ENCODE results near the gene RNF4.
"Not testable (repeated sequence)": the region's sequence is repeated elsewhere in the genome, so short reads cannot be mapped to it uniquely, and the experiment has no call there.

The RNF4 gene

GRCh38 chr4:2492970-2493369, 24.1 kb downstream of the RNF4 start:
- DNase-seq: no peak

- DNase-seq: no peak
These were observed 26.1 kb downstream of the RNF4 start for GRCh38 chr4:2494992-2495391.

DNA sequence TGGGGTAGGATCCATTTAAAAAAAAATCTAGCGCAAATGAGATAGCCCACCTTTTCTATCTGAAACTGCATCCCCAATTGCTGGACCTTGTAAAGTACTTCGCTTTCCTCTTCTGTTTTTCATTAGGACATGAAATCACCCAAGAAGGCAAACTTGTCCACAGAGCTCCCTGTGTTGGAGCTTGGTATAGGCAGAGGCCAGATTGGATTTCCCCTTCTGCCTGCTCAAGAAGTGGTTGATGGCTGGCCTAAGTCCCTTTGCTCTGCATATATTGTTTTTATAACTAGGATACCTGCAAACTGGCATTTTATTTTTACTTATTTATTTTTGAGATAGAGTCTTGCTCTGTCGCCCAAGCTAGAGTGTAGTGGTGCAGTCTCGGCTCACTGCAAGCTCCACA, 28.4 kb downstream of the RNF4 start:
- DNase-seq: no peak

GRCh38 chr4:2497931-2498330, 29.0 kb downstream of the RNF4 start:
- DNase-seq: no peak

GRCh38 chr4:2500547-2500946, 31.6 kb downstream of the RNF4 start:
- no peak for DNase-seq

- no peak for DNase-seq
These were observed 32.2 kb downstream of the RNF4 start for GRCh38 chr4:2501034-2501594.

DNA sequence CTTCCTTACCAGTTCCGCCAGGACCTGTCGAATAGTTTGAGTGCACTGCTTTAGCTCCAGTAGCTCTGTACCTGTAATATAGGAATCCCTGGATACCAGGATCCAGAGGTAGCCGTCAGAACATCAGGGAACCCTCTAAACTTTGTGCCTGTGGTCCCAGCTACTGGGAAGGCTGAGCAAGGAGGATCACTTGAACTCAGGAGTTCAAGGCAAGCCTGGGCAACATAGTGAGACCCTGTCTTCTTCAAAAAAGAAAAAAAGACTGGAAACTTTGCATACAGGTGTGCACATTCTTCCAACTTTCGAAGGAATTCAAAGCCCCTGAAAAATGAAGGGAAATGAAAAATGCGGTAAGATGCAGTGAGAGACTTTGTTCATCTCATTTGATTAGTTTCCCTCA, 34.9 kb downstream of the RNF4 start:
- no peak for DNase-seq

DNA sequence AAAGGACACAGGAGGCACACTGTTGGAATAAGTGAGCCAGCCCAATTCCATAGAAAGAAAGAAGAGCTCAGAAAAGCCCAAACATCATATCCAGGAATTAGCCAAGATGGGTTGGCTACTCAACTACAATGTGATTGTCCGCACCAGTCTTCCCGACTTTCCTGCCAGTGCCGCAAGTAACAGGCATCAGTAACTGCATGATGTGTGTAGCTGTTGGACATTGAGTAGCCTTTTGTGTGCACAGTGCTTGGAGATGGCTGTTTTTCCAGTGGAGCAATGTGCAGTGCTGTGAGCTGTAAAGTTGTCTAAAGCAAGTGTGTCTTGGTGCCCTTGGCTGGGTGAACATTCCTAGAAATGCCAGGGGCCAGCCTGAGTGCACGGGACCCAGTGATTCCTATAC, 38.4 kb downstream of the RNF4 start:
- no peak for DNase-seq

- no peak for DNase-seq
These were observed 38.9 kb downstream of the RNF4 start for GRCh38 chr4:2507855-2508254.

- DNase-seq: no peak
These were observed 41.7 kb downstream of the RNF4 start for GRCh38 chr4:2510351-2511259.

GRCh38 chr4:2511645-2512131, 42.8 kb downstream of the RNF4 start:
- no peak for DNase-seq

- no peak for DNase-seq
These were observed 43.7 kb downstream of the RNF4 start for GRCh38 chr4:2512396-2513135.

DNA sequence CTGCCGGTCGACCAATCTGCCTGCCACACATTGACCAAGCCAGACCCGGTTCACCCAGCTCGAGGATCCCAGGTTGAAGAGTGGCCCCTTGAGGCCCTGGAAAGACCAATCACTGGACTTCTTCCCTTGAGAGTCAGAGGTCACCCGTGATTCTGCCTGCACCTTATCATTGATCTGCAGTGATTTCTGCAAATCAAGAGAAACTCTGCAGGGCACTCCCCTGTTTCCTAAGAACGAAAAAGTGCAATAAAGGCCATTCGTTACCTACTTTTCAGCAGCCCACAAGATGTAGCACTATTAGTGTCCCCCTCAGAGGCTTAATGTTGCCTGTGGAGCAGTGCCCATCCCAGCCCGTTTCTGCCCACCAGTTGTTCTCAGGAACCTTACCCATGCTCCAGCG, 45.3 kb downstream of the RNF4 start:
- DNase-seq: not testable (repeated sequence)

DNA sequence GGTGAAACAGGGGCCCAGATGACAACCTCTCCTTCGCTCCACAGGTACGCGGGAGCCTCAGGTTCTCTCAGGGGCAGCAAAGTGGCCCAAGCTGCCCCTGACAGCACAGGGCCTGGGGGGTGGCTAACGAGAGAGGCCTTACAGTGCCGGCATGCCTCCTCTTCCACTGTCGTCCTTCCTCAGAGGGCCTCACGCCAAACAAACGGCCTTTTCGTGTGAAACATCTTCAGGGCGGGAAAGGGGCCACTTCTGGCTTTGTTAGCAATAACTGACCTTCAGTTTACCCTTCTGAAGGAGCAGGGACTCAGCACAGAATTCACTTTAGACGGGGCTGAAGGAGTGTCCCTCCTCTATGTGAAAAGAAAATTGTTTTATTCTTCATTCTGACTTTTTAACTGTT, 46.0 kb downstream of the RNF4 start:
- DNase-seq: not testable (repeated sequence)

DNA sequence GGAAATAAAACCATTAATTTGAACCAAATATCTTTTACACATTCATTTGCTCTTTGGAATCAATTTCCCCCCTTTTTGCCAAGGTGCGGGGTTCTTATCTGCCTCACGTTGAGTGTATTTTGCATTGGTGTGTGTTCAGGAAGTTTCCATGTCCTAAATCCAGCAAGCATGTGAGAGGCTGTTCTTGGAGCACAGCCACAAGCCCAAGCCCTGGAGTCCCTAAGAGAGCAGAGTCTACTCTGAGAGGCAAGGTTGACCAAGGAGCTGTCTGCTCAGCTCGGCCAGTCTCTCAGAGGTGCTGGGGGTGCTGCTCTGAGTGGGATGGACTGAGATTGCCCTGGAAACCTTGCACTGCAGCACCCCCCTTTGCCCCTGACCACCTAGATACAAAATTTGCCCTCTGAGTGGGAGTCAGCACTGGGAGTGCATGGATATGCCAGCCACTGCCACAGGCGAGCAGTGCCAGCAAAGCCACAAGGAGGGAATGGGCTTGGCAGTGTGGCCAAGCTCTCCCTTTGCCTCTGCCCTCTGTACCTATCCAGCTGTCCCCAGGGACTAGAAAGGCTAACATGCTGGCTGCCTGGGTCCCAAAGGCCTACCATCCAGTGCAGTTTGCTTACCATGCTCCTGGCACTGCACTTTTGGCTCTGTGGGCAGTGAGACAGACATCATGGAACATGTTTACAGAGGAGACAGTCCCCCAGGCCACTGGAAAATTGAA, 47.1 kb downstream of the RNF4 start:
- DNase-seq: no peak

DNA sequence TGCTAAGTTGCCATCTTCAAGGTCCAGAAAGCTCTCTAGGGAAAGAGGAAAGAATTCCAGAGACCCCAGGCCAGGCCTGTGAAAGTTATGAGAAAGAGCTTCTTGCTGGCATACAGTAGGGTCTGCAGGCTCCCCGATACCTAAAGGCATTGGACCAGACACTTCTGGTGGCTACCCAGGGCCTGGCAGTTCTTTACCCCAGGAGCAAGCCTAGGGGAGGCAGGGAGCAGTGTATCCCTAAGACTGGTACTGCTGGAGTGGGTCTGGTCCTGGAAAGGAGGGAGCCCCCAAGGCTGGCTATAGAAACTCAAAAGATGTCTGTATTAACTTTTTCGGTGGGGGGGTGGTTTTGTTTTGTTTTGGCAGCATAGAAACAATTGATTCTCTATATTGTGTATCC, 47.7 kb downstream of the RNF4 start:
- no peak for DNase-seq

DNA sequence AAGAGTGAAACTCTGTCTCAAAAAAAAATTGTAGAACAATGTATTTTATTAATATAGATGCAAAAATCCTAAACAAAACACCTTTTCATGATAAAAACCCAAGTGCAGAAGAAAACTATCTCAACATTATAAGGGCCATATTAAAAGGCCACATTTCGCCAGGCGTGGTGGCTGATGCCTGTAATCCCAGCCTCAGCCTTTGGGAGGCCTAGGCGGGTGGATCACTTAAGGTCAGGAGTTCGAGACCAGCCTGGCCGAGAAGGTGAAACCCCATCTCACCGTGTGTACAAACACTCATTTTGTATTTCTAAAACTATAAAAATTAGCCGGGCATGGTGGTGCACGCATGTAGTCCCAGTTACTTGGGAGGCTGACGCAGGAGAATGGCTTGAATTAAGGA, 57.7 kb downstream of the RNF4 start:
- DNase-seq: no peak

DNA sequence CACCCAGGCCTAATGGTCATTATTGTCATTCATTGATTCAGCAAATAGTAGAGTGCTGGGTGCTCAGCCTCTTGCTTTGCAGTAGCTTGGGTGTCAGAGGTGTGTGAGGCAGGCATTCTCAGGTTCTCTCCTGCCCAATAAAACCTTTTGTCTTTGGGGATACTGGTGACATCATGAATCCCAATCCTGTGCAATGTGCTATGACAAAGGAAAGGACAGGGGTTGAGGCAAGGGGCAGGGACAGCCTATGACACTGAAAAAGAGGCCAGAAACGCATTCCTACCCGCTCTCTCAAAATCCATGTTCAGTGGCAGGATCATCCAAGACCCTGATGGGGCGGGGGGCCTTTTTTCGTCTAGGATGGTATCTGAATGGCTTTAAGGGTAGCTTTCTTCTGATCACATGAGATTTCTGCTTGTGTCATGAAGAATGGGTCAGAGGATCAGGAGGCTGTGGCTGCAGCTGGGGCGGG, 66.0 kb downstream of the RNF4 start:
- no peak for DNase-seq

DNA sequence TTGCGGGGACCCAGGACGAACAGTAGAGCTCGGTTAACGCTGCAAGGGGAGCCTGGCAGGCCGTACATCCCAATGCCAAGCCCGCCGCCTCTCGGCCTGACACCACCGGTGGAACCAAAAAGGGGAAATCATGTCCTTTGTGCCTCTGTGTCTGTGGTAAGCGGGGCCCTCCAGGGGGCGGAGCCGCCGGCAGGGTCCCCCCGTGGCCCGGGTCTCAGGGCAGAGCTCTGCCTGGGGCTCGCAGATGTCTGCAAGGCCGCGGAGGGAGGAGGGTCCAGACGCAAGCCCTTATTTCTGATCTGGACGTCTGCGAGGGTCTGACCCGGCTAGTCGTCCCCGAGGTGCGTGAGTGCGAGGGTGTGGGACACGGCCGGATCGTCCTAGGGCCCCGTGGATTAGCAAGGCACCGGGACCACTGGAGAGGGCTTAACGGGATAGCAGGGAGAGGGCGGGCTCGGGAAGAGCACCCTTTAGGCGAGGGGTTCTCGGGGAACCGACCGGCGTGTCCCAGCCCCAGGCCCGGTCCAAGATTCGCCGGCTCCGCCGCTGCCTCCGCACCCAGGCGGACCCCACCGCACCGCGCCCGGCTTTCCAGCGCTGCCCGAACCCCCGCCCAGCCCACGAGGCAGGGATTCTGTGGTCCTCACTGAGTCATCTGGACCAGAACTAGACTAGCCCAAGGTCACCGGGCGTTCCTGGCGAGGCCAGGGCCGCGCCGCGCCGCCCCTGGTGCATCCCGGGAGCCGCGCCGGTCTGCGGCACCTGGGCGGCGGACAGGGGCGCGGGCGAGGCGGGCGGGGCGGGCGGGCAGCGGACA, 66.7 kb downstream of the RNF4 start:
- peak; percentile 69 for DNase-seq

GRCh38 chr4:2536193-2537010, 67.5 kb downstream of the RNF4 start, which contains the start of gene FAM193A:
Gene FAM193A, plus strand, starts transcription at chr4:2536647. Its CDS starts 269 bp downstream, at chr4:2536916.
- DNase-seq: peak; percentile 99
